Panc1 (cell line): ENCODE data around the gene LDB2. TPM values are rescaled to one million over a fixed set of nuclear protein-coding genes. Genes with fewer than 3 reads are reported as not detected.

Experiments used
- ATAC-seq: fragments of 200-7000 bp; cut with Tn5 transposase; 2 replicates; pipeline ENCODE4 v1.9.1; 2020; ENCODE audit warnings: mild to moderate bottlenecking, moderate library complexity
- BruUV-seq: library from RNA; stranded (reverse); fragments of 400-500 nt; replicated peaks from 2 replicates; lab custom pipeline; 2021; lab: Mats Ljungman, UMichigan
- CTCF ChIA-PET: fragments of 300-600 bp; sonication (Branson Sonifier 250); formaldehyde crosslinking; loops from one replicate; lab custom pipeline; 2022; ENCODE audit warnings: antibody characterized with exemption; lab: Charles Lee
- POLR2A ChIA-PET: fragments of 300-600 bp; sonication (Branson Sonifier 250); formaldehyde crosslinking; loops from one replicate; lab custom pipeline; 2022; ENCODE audit warnings: antibody characterized with exemption; lab: Charles Lee
- DNase-seq: peaks from one replicate; pipeline ENCODE4 v3.0.0-alpha.2; 2010; ENCODE audit warnings: low read depth, low spot score
- H3K27ac ChIP-seq: 2 replicates; pipeline ENCODE4 v1.5.1; 2011; ENCODE audit warnings: mild to moderate bottlenecking, low read length, inconsistent platforms
- H3K27me3 ChIP-seq: fragments of 200-500 bp; sonication (Bioruptor generic); 2 replicates; pipeline ENCODE4 v1.6.0; 2014; ENCODE audit warnings: low read length, inconsistent platforms; ENCODE audit not compliant: control insufficient read depth, insufficient read depth
- H3K36me3 ChIP-seq: fragments of 200-500 bp; sonication (Bioruptor generic); 2 replicates; pipeline ENCODE4 v1.5.1; 2014; ENCODE audit warnings: inconsistent platforms, mild to moderate bottlenecking, low read length, moderate library complexity; ENCODE audit not compliant: control insufficient read depth, insufficient read depth
- H3K4me1 ChIP-seq: 2 replicates; pipeline ENCODE4 v1.5.1; 2011; ENCODE audit warnings: inconsistent platforms, mild to moderate bottlenecking, low read length, moderate library complexity; ENCODE audit not compliant: control insufficient read depth, insufficient read depth
- H3K4me3 ChIP-seq, 2 experiments: 2 replicates each; pipeline ENCODE4 v1.5.1; 2011 to 2012; ENCODE audit warnings: low read depth in 2 of 2, low read length in 2 of 2, mild to moderate bottlenecking in 2 of 2, inconsistent platforms in 1 of 2, moderate library complexity in 1 of 2
- H3K9me3 ChIP-seq: fragments of 200-500 bp; sonication (Bioruptor generic); 2 replicates; pipeline ENCODE4 v1.5.1; 2014; ENCODE audit warnings: low read depth, mild to moderate bottlenecking, inconsistent platforms, low read length, moderate library complexity; ENCODE audit not compliant: control insufficient read depth, insufficient read depth
- POLR2AphosphoS5 ChIP-seq: IDR thresholded peaks from 2 replicates; pipeline ENCODE4 v1.6.1; 2012; ENCODE audit warnings: mild to moderate bottlenecking, low read depth, low read length, moderate library complexity
- SIN3A ChIP-seq: IDR thresholded peaks from 2 replicates; pipeline ENCODE4 v1.6.1; 2012; ENCODE audit warnings: low read depth, mild to moderate bottlenecking, low read length, moderate library complexity, borderline replicate concordance; ENCODE audit not compliant: insufficient read depth
- TCF7L2 ChIP-seq: IDR thresholded peaks from 2 replicates; pipeline ENCODE4 v1.6.1; 2011; ENCODE audit warnings: mild to moderate bottlenecking, low read depth, low read length, inconsistent platforms
- in situ Hi-C: cut with HindIII; loops from 2 replicates; pipeline ENCODE4 v1.10.0; 2016; ENCODE audit warnings: low sequenced_read_pairs, low pct_unique_long_range_greater_than_20kb
- intact Hi-C: fragments of 100-400 bp; cut with micrococcal nuclease; formaldehyde crosslinking; loops from one replicate; pipeline ENCODE4 v1.10.0; 2022; ENCODE audit not compliant: unreplicated experiment
- total RNA-seq: library from RNA; stranded (reverse); gene quantifications from one replicate; pipeline ENCODE4 v1.2.1, GENCODE V29; 2021; ENCODE audit not compliant: unreplicated experiment
- TF ChIP-seq, protein P1 (sequence below): fragments of 450-650 bp; IDR thresholded peaks from 2 replicates; pipeline ENCODE4 v1.5.1; 2017; ENCODE audit warnings: mild to moderate bottlenecking
- TF ChIP-seq, protein P2 (sequence below), 2 experiments: IDR thresholded peaks; 2 replicates each; pipeline ENCODE4 v1.6.1; 2011 to 2012; ENCODE audit warnings: low read depth in 2 of 2, control low read depth in 1 of 2, low read length in 1 of 2, mild to moderate bottlenecking in 1 of 2, moderate library complexity in 1 of 2; ENCODE audit not compliant: insufficient read depth in 1 of 2

Gene LDB2
- total RNA-seq, 1 experiment from 2014 or later = not detected

DNA sequence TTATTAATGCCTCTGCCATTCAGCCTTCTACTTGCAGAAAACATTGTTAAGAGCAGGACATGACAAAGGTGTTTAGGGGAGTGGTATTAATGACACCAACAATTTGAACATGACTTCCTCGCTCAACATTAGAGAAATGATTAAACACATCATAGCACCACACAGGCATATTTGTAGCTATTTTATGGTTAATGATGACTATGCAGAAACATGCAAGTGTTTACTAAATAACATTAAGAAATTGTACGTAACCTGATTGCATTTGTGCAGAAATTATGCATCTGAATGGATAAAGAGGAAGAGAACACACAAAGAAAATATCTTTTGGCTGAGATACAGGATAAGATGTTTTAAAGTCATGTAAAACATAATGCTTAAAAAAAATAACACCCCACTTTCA, 323.5 kb downstream of the LDB2 start:
- intact Hi-C loops = no loop called here

DNA sequence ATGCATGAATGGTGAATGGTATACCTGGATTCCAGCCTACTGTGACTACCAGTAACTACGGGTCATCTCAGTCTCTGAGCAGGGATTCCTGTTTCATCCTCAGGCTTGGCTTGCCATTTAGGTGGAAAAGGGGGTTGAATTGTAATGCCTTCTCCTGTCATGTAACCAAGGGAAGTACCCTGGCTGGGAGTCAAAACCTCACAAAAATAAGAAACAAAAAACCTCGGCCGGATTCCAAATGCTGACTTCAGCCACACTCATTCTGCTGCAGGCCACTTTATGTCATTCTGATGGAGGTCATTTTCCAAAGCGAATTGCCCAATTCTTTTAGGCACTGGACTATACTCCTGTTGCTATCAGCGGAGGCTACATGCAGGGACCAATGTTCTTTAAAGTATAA, 324.7 kb downstream of the LDB2 start:
- Histone ChIP-seq H3K4me1 (no peaks in the 10 kb centered on the region), H3K4me3 (no peak overlapping the region), H3K27me3 (no peaks in the 10 kb centered on the region), H3K9me3 (no peaks in the 10 kb centered on the region), H3K27ac (no peak overlapping the region), H3K36me3 (no peaks in the 10 kb centered on the region)
- in situ Hi-C loops = no loop called here
- POLR2A ChIA-PET = no interaction called here
- ATAC-seq (no peak), DNase-seq (no peak)
- TF ChIP-seq, protein P1, sequence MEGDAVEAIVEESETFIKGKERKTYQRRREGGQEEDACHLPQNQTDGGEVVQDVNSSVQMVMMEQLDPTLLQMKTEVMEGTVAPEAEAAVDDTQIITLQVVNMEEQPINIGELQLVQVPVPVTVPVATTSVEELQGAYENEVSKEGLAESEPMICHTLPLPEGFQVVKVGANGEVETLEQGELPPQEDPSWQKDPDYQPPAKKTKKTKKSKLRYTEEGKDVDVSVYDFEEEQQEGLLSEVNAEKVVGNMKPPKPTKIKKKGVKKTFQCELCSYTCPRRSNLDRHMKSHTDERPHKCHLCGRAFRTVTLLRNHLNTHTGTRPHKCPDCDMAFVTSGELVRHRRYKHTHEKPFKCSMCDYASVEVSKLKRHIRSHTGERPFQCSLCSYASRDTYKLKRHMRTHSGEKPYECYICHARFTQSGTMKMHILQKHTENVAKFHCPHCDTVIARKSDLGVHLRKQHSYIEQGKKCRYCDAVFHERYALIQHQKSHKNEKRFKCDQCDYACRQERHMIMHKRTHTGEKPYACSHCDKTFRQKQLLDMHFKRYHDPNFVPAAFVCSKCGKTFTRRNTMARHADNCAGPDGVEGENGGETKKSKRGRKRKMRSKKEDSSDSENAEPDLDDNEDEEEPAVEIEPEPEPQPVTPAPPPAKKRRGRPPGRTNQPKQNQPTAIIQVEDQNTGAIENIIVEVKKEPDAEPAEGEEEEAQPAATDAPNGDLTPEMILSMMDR = no peak
- TF ChIP-seq SIN3A (no peak), TCF7L2 (no peak), POLR2AphosphoS5 (no peak)
- TF ChIP-seq, protein P2, sequence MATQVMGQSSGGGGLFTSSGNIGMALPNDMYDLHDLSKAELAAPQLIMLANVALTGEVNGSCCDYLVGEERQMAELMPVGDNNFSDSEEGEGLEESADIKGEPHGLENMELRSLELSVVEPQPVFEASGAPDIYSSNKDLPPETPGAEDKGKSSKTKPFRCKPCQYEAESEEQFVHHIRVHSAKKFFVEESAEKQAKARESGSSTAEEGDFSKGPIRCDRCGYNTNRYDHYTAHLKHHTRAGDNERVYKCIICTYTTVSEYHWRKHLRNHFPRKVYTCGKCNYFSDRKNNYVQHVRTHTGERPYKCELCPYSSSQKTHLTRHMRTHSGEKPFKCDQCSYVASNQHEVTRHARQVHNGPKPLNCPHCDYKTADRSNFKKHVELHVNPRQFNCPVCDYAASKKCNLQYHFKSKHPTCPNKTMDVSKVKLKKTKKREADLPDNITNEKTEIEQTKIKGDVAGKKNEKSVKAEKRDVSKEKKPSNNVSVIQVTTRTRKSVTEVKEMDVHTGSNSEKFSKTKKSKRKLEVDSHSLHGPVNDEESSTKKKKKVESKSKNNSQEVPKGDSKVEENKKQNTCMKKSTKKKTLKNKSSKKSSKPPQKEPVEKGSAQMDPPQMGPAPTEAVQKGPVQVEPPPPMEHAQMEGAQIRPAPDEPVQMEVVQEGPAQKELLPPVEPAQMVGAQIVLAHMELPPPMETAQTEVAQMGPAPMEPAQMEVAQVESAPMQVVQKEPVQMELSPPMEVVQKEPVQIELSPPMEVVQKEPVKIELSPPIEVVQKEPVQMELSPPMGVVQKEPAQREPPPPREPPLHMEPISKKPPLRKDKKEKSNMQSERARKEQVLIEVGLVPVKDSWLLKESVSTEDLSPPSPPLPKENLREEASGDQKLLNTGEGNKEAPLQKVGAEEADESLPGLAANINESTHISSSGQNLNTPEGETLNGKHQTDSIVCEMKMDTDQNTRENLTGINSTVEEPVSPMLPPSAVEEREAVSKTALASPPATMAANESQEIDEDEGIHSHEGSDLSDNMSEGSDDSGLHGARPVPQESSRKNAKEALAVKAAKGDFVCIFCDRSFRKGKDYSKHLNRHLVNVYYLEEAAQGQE (IDR thresholded peaks at IDR 0.05; ENCODE audit: insufficient read depth in 1 of 2, low read depth in 2 of 2, low read length in 1 of 2) = no peak
- intact Hi-C loops = no loop called here
- CTCF ChIA-PET = no interaction called here
- no TSS peak for BruUV-seq

More for the DNA sequence above, 323.5 kb downstream of the LDB2 start:
- Histone ChIP-seq H3K4me1 (no peaks in the 10 kb centered on the region), H3K27me3 (no peaks in the 10 kb centered on the region), H3K4me3 (no peak overlapping the region), H3K9me3 (no peaks in the 10 kb centered on the region), H3K27ac (no peak overlapping the region), H3K36me3 (no peaks in the 10 kb centered on the region)
- no peak for DNase-seq
- no TSS peak for BruUV-seq
- in situ Hi-C loops = no loop called here
- no peak for ATAC-seq
- TF ChIP-seq, protein P1 = no peak
- TF ChIP-seq TCF7L2 = no peak
- no peak for TF ChIP-seq POLR2AphosphoS5
- no peak for TF ChIP-seq SIN3A
- TF ChIP-seq, protein P2 (IDR thresholded peaks at IDR 0.05; ENCODE audit: insufficient read depth in 1 of 2, low read depth in 2 of 2, low read length in 1 of 2) = no peak
- POLR2A ChIA-PET = no interaction called here
- CTCF ChIA-PET = no interaction called here
